Mesodermal cell (in vitro differentiated cells): Measurements from ENCODE around the gene CASP9.
"Not testable (repeated sequence)": the region's sequence is repeated elsewhere in the genome, so short reads cannot be mapped to it uniquely, and the experiment has no call there.

Experiments used
- H3K27ac ChIP-seq: 2 replicates; pipeline ENCODE4 v1.7.0; 2013; ENCODE audit warnings: mild to moderate bottlenecking, low read depth, low read length, moderate library complexity; ENCODE audit not compliant: severe bottlenecking
- H3K36me3 ChIP-seq: 2 replicates; pipeline ENCODE4 v1.7.1; 2013; ENCODE audit warnings: mild to moderate bottlenecking, low read length, moderate library complexity; ENCODE audit not compliant: control insufficient read depth, insufficient read depth
- H3K4me1 ChIP-seq: one replicate; pipeline ENCODE4 v1.7.1; 2013; ENCODE audit warnings: mild to moderate bottlenecking, low read length; ENCODE audit not compliant: insufficient read depth, control insufficient read depth, poor library complexity, severe bottlenecking
- H3K4me3 ChIP-seq: 2 replicates; pipeline ENCODE4 v1.7.0; 2013; ENCODE audit warnings: low read length, control low read depth, mild to moderate bottlenecking; ENCODE audit not compliant: insufficient read depth, poor library complexity, severe bottlenecking; ENCODE audit errors: extremely low read depth
- H3K9me3 ChIP-seq: 2 replicates; pipeline ENCODE4 v1.7.1; 2013; ENCODE audit warnings: mild to moderate bottlenecking, low read length, moderate library complexity; ENCODE audit not compliant: control insufficient read depth
- WGBS, 2 experiments: methylation state at CpG; one replicate each; pipeline ENCODE4 v1.1.5; 2013; ENCODE audit warnings: missing lambda C conversion rate in 2 of 2; ENCODE audit not compliant: insufficient coverage in 2 of 2; 5-methylcytosine and 5-hydroxymethylcytosine counted together

Gene CASP9

DNA sequence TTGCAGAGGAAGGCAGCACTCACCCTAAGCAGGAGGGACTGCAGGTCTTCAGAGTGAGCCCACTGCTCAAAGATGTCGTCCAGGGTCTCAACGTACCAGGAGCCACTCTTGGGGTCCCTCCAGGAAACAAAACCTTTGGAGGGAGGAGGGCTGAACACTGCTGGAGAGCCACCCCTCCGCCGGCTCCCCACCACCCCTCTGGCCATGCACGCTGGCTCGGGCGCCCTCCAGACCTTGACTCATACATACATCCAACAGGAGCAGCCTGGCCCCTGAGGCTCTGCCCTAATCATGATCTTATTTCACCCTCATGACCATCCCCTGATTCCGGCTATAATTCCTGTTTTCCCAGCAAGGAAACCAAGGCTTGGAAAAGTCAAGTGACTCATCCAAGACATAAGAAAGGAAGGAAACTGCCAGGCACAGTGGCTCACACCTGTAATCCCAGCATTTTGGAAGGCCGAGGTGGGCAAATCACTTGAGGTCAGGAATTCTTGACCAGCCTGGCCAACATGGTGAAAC, 30.1 kb downstream of the CASP9 start:
- WGBS, 2 experiments: 89 to 95% methylated on average over 8 to 9 of the region's 9 CpGs

DNA sequence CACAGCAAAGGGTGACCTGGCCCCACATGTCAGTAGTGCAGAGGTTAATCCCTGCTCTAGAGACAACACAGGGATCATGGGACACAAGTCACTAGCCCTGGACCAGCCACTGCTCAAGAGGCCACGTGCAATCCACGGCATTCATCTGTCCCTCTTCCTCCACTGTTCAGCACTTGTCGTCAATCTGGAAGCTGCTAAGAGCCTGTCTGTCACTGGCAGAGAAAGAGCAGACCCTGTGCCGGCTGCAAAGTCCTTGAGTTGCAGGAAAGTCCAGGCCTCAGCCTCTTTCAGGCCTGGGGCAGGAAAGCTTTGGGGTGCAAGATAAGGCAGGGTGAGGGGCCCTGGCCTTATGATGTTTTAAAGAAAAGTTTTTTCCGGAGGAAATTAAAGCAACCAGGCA, 31.4 kb downstream of the CASP9 start:
- H3K4me3 ChIP-seq: no peak overlapping the region
- 93 to 94% methylated on average over 2 to 4 of the region's 5 CpGs for whole genome bisulfite sequencing, 2 experiments
- H3K27ac ChIP-seq: peak overlapping the region; percentile 19
- H3K36me3 ChIP-seq: no peaks in the 10 kb centered on the region
- peaks cover 1% of the 10 kb centered on the region for H3K9me3 ChIP-seq
- H3K4me1 ChIP-seq: no peaks in the 10 kb centered on the region

More for the DNA sequence above, 30.1 kb downstream of the CASP9 start:
- Histone ChIP-seq H3K4me3 (no peak overlapping the region), H3K4me1 (no peaks in the 10 kb centered on the region), H3K9me3 (peaks cover 6% of the 10 kb centered on the region), H3K36me3 (no peaks in the 10 kb centered on the region), H3K27ac (no peak overlapping the region)

DNA sequence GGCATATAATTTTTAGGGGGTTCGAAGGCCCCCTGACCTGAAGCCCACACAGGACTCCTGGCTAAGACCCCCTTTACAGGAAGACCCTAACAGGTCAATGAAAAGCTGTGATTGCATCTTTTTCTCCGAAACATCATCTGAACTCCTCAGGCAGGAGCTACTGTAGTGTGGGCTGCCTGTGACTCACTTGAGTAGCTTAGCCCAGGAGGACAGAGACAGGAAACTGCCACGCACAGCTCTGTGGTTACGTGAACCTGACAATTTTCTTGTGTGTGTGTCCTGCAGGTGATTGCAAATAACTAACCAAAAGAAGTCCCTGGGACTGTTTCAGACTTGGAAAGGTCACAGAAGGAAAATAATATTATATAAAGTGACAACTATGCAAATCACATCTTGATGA, 33.0 kb downstream of the CASP9 start:
- not testable (repeated sequence) for H3K27ac ChIP-seq, H3K36me3 ChIP-seq, H3K9me3 ChIP-seq, H3K4me1 ChIP-seq, H3K4me3 ChIP-seq
- 96 to 100% methylated on average over 1 to 4 of the region's 4 CpGs for WGBS, 2 experiments

DNA sequence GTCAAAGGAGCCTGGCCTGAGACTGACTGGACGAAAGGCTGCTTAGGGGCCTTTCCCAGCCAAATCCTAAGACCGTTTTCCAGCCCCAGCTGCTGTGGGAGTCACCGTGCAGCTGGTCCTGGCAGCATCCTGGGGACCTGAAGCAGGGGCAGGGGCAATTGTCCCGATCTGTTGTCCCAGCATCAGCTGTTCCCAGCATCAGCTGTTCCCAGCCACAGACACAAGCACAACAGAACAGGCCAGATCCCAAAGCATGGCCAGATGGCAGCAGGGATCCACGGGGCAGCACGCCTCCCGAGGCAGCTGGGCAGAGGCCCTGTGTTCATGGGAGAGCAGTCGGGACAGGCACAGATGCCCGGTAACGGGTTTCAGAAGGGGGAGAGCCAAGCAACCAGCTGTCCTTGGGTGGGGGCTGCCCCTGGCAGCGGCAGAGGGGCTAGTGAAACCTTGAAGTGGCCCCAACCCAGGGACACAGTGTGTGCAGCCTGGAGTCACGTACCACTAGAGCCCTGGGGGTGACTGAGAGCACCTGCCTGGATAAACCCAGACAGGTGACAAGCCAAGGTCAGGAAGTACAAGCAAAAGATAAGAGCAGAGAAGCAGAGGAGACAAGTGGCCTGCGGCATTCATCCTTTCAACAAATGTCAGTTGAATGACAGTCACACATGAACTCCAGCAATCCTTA, 34.8 kb downstream of the CASP9 start:
- 85% methylated on average over 11 to 12 of the region's 13 CpGs for WGBS, 2 experiments
- Histone ChIP-seq H3K27ac (no peak overlapping the region), H3K4me1 (no peaks in the 10 kb centered on the region), H3K4me3 (no peak overlapping the region), H3K36me3 (no peaks in the 10 kb centered on the region), H3K9me3 (no peaks in the 10 kb centered on the region)

DNA sequence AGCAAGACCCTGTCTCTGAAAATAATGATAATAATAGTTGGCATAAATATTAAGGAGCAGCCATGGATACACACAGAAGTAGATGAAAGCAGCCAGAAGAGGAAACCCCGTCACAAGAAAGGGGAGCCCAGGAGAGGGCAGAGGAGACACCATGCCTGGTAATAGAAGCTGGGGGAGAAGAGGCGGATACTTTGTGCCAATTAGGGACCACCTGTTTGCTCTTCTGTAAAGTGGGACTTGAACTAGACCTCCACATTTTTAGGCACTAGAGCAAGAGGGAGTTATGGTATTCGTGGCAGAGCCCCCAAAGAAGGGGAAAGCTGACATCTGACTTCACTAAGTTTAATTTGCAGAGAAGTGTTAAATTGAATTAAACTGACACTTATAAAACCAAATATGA, 35.6 kb downstream of the CASP9 start:
- Histone ChIP-seq H3K4me3 (no peak overlapping the region), H3K4me1 (no peaks in the 10 kb centered on the region), H3K36me3 (no peaks in the 10 kb centered on the region), H3K27ac (no peak overlapping the region), H3K9me3 (no peaks in the 10 kb centered on the region)
- WGBS, 2 experiments: 81 to 97% methylated on average over 2 of the region's 3 CpGs

DNA sequence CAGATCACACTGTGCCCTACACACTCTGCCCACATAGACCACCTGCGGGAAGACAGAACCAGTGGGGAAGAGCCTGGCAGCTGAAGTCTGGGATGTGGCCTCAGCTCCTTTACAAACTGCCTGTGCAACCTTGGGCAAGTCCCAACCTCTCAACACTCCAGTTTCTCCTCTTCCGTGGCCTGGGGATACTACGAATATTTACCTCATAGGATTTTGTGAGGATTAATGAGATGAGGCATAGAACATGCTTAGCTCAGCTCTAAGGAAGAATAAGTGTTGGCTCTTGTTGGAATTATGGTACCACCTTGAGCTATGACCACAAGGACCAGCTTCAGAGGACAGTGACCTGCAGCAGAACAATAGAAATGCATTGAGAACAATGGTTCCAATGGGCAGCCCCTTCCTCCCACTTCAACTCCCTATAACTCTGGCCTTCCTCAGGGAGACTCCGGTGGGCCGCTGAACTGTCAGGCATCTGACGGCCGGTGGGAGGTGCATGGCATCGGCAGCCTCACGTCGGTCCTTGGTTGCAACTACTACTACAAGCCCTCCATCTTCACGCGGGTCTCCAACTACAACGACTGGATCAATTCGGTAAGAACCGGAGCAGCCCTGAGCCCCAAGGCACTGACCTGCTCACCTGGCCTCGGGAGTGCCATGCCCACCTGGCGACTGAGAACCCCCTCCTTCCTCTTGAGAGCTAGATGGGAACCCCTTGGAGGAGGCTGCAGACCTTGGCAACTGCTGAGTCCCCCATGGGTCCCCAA, 37.0 kb downstream of the CASP9 start:
- 95 to 98% methylated on average over 7 to 12 of the region's 17 CpGs for WGBS, 2 experiments
- H3K4me3 ChIP-seq, H3K4me1 ChIP-seq, H3K36me3 ChIP-seq, H3K27ac ChIP-seq, H3K9me3 ChIP-seq: not testable (repeated sequence)

DNA sequence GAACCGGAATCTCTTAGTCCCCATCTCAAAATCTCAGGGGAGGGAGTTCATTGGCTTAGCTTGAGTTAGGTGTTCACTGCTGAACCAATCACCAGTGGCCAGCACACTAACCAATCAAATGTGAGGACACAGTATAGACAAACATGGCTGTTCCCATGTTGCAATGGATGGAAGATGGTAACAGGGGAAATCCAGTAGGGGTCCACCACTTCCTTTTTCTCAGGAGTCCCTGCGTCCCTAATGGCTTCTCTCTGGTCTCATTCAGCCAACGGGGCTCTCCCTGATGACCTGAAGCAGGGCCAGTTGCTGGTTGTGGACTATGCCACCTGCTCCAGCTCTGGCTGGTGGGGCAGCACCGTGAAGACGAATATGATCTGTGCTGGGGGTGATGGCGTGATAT, 38.4 kb downstream of the CASP9 start:
- 94 to 99% methylated on average over 5 to 6 of the region's 6 CpGs for WGBS, 2 experiments
- H3K4me3 ChIP-seq: no peak overlapping the region
- no peaks in the 10 kb centered on the region for H3K4me1 ChIP-seq
- no peak overlapping the region for H3K27ac ChIP-seq
- H3K9me3 ChIP-seq: no peaks in the 10 kb centered on the region
- H3K36me3 ChIP-seq: no peaks in the 10 kb centered on the region

DNA sequence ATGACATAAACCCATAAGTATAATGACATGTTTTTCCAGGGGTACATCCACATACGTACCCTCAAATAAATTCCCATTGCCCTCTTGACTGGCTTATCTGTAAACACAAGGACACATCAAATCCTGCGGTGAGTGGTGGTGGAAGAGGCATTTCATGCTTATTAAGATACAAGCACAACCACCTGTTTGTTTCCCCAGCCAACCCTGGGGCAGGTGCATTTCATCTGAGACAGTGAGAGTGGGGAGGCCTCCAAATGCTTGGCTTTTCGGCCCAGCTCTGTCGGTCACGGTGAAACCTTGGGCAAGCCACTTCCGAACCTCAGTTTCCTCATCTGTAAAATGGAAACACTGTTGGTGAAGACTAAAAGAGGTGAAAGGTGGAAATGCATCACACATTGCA, 39.6 kb downstream of the CASP9 start:
- WGBS, 2 experiments: no CpG with 5 or more reads among the region's 6 CpGs
- H3K36me3 ChIP-seq, H3K4me1 ChIP-seq, H3K27ac ChIP-seq, H3K4me3 ChIP-seq, H3K9me3 ChIP-seq: not testable (repeated sequence)

DNA sequence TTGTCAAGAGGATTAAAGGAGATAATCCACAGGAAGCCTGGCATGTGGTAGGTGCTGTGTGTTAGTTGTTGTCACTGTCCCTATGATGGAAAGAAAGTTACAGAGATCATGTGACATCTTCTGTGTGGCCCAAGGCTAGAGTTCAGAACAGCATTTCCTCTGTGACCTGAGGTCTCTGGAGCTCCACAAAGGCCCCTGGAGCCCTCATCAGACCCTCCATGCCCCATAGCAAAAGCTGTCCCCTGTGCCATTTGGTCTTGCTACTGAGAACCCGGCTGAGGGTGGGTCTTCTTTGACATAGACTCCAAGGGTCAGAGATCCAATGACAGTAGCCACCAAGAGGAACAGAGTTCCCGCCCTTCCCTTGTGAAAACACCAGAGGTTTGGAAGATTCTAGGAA, 40.0 kb downstream of the CASP9 start:
- Histone ChIP-seq H3K36me3 (no peaks in the 10 kb centered on the region), H3K4me1 (no peaks in the 10 kb centered on the region), H3K9me3 (no peaks in the 10 kb centered on the region), H3K27ac (no peak overlapping the region), H3K4me3 (no peak overlapping the region)
- WGBS, 2 experiments: 88 to 100% methylated on average over 1 of the region's 2 CpGs

DNA sequence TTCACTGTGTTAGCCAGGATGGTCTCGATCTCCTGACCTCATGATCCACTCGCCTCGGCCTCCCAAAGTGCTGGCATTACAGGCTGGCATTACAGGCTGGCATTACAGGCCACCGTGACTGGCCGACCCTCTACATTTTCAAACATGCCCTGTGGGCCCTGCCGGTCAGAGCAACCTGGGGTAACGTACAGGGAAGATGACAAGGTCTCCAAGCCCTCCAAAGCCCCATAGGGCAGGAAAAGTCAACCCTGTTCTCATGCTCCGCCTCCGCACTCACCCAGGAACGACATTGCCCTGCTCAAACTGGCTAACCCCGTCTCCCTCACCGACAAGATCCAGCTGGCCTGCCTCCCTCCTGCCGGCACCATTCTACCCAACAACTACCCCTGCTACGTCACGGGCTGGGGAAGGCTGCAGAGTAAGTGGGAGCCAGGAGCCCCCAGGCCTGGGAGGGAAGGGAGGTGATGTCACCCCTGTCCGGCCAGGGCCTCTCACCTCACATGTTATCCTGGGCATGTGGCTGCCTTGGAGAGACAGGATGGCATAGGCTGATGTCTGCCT, 41.0 kb downstream of the CASP9 start:
- WGBS, 2 experiments: 87 to 92% methylated on average over 8 of the region's 16 CpGs
- H3K36me3 ChIP-seq, H3K27ac ChIP-seq, H3K9me3 ChIP-seq, H3K4me1 ChIP-seq, H3K4me3 ChIP-seq: not testable (repeated sequence)

DNA sequence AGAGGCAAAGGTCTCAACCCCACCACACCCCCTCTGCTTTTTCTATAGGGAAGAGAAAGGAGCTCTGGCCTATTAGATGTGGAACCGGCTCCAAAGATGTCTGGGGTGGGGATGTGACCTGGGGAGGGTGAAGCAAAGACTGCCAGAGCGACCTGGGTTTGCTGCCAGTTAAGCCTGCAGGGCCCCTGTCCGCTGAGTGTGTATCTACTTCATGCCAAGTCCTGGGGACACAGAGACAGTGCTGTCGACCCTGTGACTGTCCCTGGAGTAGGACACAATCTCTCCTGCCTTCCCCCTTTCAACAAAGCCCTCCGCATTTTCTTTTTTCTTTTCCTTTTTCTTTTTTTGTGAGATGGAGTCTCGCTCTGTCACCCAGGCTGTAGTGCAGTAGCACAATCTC, 41.6 kb downstream of the CASP9 start:
- H3K27ac ChIP-seq, H3K36me3 ChIP-seq: not testable (repeated sequence)
- WGBS, 2 experiments: 79 to 95% methylated on average over 4 of the region's 6 CpGs

More for the DNA sequence above, 41.6 kb downstream of the CASP9 start:
- H3K9me3 ChIP-seq, H3K4me3 ChIP-seq, H3K4me1 ChIP-seq: not testable (repeated sequence)
